Fibroblast of pulmonary artery (primary cell): ENCODE measurements around the gene ZFR2.

Source experiments
- DNase-seq: peaks from one replicate; pipeline ENCODE4 v3.0.0-alpha.2; 2010; ENCODE audit warnings: low read depth
- H3K4me3 ChIP-seq: replicated peaks from 2 replicates; pipeline ENCODE4 v1.5.1; 2011; ENCODE audit warnings: low read depth, mild to moderate bottlenecking, control low read depth, low read length, moderate library complexity
- CTCF ChIP-seq: IDR thresholded peaks from 2 replicates; pipeline ENCODE4 v1.5.1; 2011; ENCODE audit warnings: mild to moderate bottlenecking, control low read depth, low read length, inconsistent platforms; ENCODE audit errors: missing control alignments

Gene ZFR2

GRCh38 chr19:3849787-3850186 lies 19.1 kb downstream of the ZFR2 start:
- no peak for DNase-seq
- no peak for TF ChIP-seq CTCF
- no peak overlapping the region for H3K4me3 ChIP-seq

GRCh38 chr19:3849092-3849491 lies 19.7 kb downstream of the ZFR2 start:
- peak; percentile 43 for TF ChIP-seq CTCF
- peak; percentile 16 for DNase-seq
- no peak overlapping the region for H3K4me3 ChIP-seq

- TF ChIP-seq CTCF = no peak
- no peak for DNase-seq
- H3K4me3 ChIP-seq = no peak overlapping the region
These were observed 24.2 kb downstream of the ZFR2 start for GRCh38 chr19:3844596-3844995.

- no peak for TF ChIP-seq CTCF
- H3K4me3 ChIP-seq = no peak overlapping the region
- DNase-seq = no peak
These were observed 25.9 kb downstream of the ZFR2 start for GRCh38 chr19:3842948-3843347.

GRCh38 chr19:3840804-3841203 lies 28.0 kb downstream of the ZFR2 start:
- H3K4me3 ChIP-seq = no peak overlapping the region
- no peak for DNase-seq
- no peak for TF ChIP-seq CTCF

- no peak for DNase-seq
- H3K4me3 ChIP-seq = no peak overlapping the region
- TF ChIP-seq CTCF = no peak
These were observed 28.9 kb downstream of the ZFR2 start for GRCh38 chr19:3839941-3840340.

- no peak overlapping the region for H3K4me3 ChIP-seq
- no peak for TF ChIP-seq CTCF
- DNase-seq = no peak
These were observed 30.2 kb downstream of the ZFR2 start for GRCh38 chr19:3838661-3839060.
